ENCODE data around the gene SAMD14.

Gene SAMD14

GRCh38 chr17:50129728-50130558, at the start of gene SAMD14:
Gene SAMD14, minus strand, starts transcription at chr17:50130160. Its CDS starts 5,201 bp downstream, at chr17:50124959.
- DNase-seq, result no peak

- peak; percentile 51 for DNase-seq
These were observed 48.2 kb upstream of the SAMD14 start for GRCh38 chr17:50177983-50178834.

- DNase-seq, result no peak
These were observed 47.5 kb upstream of the SAMD14 start for GRCh38 chr17:50177476-50177875.

GRCh38 chr17:50176559-50177357, 46.8 kb upstream of the SAMD14 start:
- DNase-seq, result no peak

- no peak for DNase-seq
These were observed 45.3 kb upstream of the SAMD14 start for GRCh38 chr17:50175035-50175807.

- no peak for DNase-seq
These were observed 44.5 kb upstream of the SAMD14 start for GRCh38 chr17:50174444-50174843.

- DNase-seq, result no peak
These were observed 43.5 kb upstream of the SAMD14 start for GRCh38 chr17:50173335-50173941.

GRCh38 chr17:50172936-50173334, 43.0 kb upstream of the SAMD14 start:
- no peak for DNase-seq

GRCh38 chr17:50172130-50172529, 42.2 kb upstream of the SAMD14 start:
- no peak for DNase-seq

GRCh38 chr17:50171371-50172071, 41.6 kb upstream of the SAMD14 start:
- no peak for DNase-seq

- DNase-seq, result peak; percentile 61
These were observed 40.9 kb upstream of the SAMD14 start for GRCh38 chr17:50170662-50171370.

GRCh38 chr17:50169881-50170459, 40.0 kb upstream of the SAMD14 start:
- DNase-seq, result no peak

GRCh38 chr17:50169121-50169764, 39.3 kb upstream of the SAMD14 start:
- DNase-seq, result peak; percentile 60

GRCh38 chr17:50168319-50168718, 38.4 kb upstream of the SAMD14 start:
- no peak for DNase-seq

- no peak for DNase-seq
These were observed 37.4 kb upstream of the SAMD14 start for GRCh38 chr17:50167371-50167770.

GRCh38 chr17:50166518-50167181, 36.7 kb upstream of the SAMD14 start:
- no peak for DNase-seq

GRCh38 chr17:50165867-50166517, 36.0 kb upstream of the SAMD14 start, which contains the start of gene SGCA:
Gene SGCA, plus strand, starts transcription at chr17:50166005. Its CDS starts 36 bp downstream, at chr17:50166041.
- no peak for DNase-seq

- DNase-seq, result no peak
These were observed 35.5 kb upstream of the SAMD14 start for GRCh38 chr17:50165466-50165865.
